ENCODE results near the gene CAPNS2.

The CAPNS2 gene

DNA sequence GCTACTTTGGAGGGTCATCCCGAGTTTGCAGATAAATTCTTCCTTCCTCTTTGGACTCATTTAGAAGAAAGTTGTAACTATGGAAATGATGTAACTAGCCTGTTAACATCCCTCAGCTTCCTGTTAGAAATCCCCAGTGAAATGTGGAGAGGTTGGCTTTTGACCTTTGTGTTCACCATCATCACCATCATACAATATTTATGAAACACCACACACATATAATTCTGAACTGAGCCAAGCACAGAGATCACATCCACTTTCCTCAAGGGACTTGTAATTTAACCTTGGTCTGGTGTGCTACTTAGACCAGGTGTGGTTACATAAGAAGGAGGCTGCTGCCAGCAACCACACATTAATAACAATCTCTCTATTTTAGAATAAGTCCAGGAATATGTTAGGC lies 2.5 kb downstream of the CAPNS2 start:
- Histone ChIP-seq H2AK5ac (ENCODE audit: low read length, severe bottlenecking) (no peak overlapping the region), H2BK120ac (ENCODE audit: low read depth, low read length) (no peak overlapping the region), H3K36me3 (ENCODE audit: control insufficient read depth in 1 of 2, insufficient read depth in 2 of 2, low read depth in 1 of 2, low read length in 2 of 2) (peaks cover 0 to 10% of the 10 kb centered on the region in 2 experiments), H3K4me2 (ENCODE audit: low read length, poor library complexity, severe bottlenecking) (no peak overlapping the region), H3K4me3 (ENCODE audit: insufficient read depth in 1 of 2, low read depth in 1 of 2, low read length in 2 of 2) (no peak overlapping the region), H3K14ac (ENCODE audit: low read length in 2 of 2) (no peak overlapping the region), H2BK12ac (ENCODE audit: low read length in 2 of 2) (no peak overlapping the region), H3K27ac (ENCODE audit: low read length, poor library complexity, severe bottlenecking) (no peak overlapping the region), H3K18ac (ENCODE audit: low read depth in 1 of 2, low read length in 2 of 2) (no peak overlapping the region), H4K91ac (ENCODE audit: low read length) (no peak overlapping the region), H3K4ac (ENCODE audit: low read depth in 1 of 2, low read length in 2 of 2) (no peak overlapping the region), H2BK5ac (ENCODE audit: low read depth, low read length, poor library complexity, severe bottlenecking) (no peak overlapping the region), H3K9me3 (ENCODE audit: control insufficient read depth, low read length) (no peaks in the 10 kb centered on the region), H3K4me1 (ENCODE audit: control insufficient read depth, insufficient read depth, low read depth, low read length) (no peaks in the 10 kb centered on the region), H2AFZ (ENCODE audit: low read depth, low read length) (no peak overlapping the region), H3K79me1 (replicated peaks; ENCODE audit: low read length, poor library complexity, severe bottlenecking) (no peaks in the 10 kb centered on the region), H3K27me3 (ENCODE audit: control insufficient read depth in 1 of 2, insufficient read depth in 1 of 2, low read length in 2 of 2) (peaks cover 0 to 6% of the 10 kb centered on the region in 2 experiments), H4K8ac (ENCODE audit: low read length) (no peak overlapping the region), H2BK15ac (ENCODE audit: low read depth, poor library complexity, severe bottlenecking) (no peak overlapping the region), H3K9ac (ENCODE audit: low read length) (no peak overlapping the region), H3K23ac (ENCODE audit: low read length in 2 of 2) (no peak overlapping the region)
- WGBS: no CpG with 5 or more reads among the region's 1 CpG
- DNase-seq: no peak

DNA sequence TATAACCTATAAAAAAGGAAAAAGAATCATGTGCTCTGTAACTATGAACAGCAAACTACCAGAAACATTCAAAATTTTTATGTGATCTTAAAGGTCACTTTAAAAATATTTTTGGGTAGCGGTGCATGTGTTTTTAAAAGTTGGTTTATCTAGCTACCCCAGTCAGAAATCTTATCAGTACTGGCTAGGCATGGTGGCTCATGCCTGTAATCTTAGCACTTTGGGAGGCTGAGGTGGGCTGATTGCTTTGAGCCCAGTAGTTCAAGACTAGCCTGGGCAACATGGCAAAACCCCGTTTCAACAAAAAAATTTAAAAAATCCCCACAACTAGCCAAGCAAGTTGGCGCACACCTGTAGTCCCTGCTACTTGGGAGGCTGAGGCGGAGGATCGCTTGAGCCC lies 3.7 kb downstream of the CAPNS2 start:
- Histone ChIP-seq H3K4me1 (ENCODE audit: control insufficient read depth, insufficient read depth, low read depth, low read length) (no peaks in the 10 kb centered on the region), H3K4ac (ENCODE audit: low read depth in 1 of 2, low read length in 2 of 2) (no peak overlapping the region), H4K8ac (ENCODE audit: low read length) (no peak overlapping the region), H3K14ac (ENCODE audit: low read length in 2 of 2) (no peak overlapping the region), H3K9ac (ENCODE audit: low read length) (no peak overlapping the region), H3K4me3 (ENCODE audit: insufficient read depth in 1 of 2, low read depth in 1 of 2, low read length in 2 of 2) (no peak overlapping the region), H3K18ac (ENCODE audit: low read depth in 1 of 2, low read length in 2 of 2) (peak overlapping the region in 1 of 2 experiments; percentile 24), H2BK5ac (ENCODE audit: low read depth, low read length, poor library complexity, severe bottlenecking) (no peak overlapping the region), H2BK120ac (ENCODE audit: low read depth, low read length) (no peak overlapping the region), H2AFZ (ENCODE audit: low read depth, low read length) (no peak overlapping the region), H2BK15ac (ENCODE audit: low read depth, poor library complexity, severe bottlenecking) (no peak overlapping the region), H3K79me1 (replicated peaks; ENCODE audit: low read length, poor library complexity, severe bottlenecking) (no peaks in the 10 kb centered on the region), H3K27ac (ENCODE audit: low read length, poor library complexity, severe bottlenecking) (no peak overlapping the region), H3K23ac (ENCODE audit: low read length in 2 of 2) (no peak overlapping the region), H3K27me3 (ENCODE audit: control insufficient read depth in 1 of 2, insufficient read depth in 1 of 2, low read length in 2 of 2) (peaks cover 0 to 6% of the 10 kb centered on the region in 2 experiments), H2BK12ac (ENCODE audit: low read length in 2 of 2) (no peak overlapping the region), H3K4me2 (ENCODE audit: low read length, poor library complexity, severe bottlenecking) (no peak overlapping the region), H3K36me3 (ENCODE audit: control insufficient read depth in 1 of 2, insufficient read depth in 2 of 2, low read depth in 1 of 2, low read length in 2 of 2) (peaks cover 0 to 19% of the 10 kb centered on the region in 2 experiments), H4K91ac (ENCODE audit: low read length) (no peak overlapping the region), H2AK5ac (ENCODE audit: low read length, severe bottlenecking) (no peak overlapping the region), H3K9me3 (ENCODE audit: control insufficient read depth, low read length) (no peaks in the 10 kb centered on the region)
- no peak for DNase-seq
- WGBS: 85% methylated on average over 2 of the region's 5 CpGs

DNA sequence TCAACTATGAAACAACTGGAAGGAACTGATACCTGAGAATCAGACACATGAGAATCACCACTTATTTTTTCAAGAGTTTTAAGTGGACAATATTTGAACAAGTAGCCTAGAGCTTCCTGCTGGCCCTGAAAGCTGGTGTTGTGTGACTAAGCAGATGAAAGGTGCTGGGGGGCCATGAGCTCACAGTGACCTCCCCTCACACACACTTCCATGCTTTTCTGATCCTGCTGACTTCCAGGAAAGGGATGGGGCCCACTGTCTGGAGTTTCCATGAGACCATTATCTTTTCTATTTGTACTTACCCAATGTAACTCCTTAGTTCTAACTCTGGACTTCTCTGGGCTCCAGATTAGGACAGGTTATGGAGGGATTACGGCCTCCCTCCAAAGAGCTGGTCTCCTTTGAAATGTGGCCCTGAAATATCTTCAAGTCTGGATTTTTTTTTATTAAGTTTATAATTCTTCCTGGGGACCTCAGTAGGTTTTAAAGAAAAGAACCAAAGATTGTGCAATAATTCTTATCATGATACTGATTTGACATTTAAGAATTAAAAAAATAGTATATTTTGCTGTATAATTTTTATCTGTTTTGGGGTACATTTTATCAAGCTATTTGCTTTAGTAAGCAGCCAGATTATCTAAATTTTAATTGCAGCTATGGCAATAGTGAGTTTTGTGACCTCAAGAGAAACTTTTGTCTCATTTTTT lies 4.9 kb downstream of the CAPNS2 start:
- Histone ChIP-seq H3K4me1 (ENCODE audit: control insufficient read depth, insufficient read depth, low read depth, low read length) (no peaks in the 10 kb centered on the region), H3K23ac (ENCODE audit: low read length in 2 of 2) (no peak overlapping the region), H3K79me1 (replicated peaks; ENCODE audit: low read length, poor library complexity, severe bottlenecking) (no peaks in the 10 kb centered on the region), H3K18ac (ENCODE audit: low read depth in 1 of 2, low read length in 2 of 2) (peak overlapping the region in 1 of 2 experiments; percentile 73), H4K91ac (ENCODE audit: low read length) (no peak overlapping the region), H3K4ac (ENCODE audit: low read depth in 1 of 2, low read length in 2 of 2) (no peak overlapping the region), H3K14ac (ENCODE audit: low read length in 2 of 2) (peak overlapping the region in 1 of 2 experiments; percentile 75), H2BK120ac (ENCODE audit: low read depth, low read length) (no peak overlapping the region), H3K9ac (ENCODE audit: low read length) (no peak overlapping the region), H2BK15ac (ENCODE audit: low read depth, poor library complexity, severe bottlenecking) (no peak overlapping the region), H2BK12ac (ENCODE audit: low read length in 2 of 2) (peak overlapping the region in 1 of 2 experiments; percentile 63), H2AFZ (ENCODE audit: low read depth, low read length) (no peak overlapping the region), H3K9me3 (ENCODE audit: control insufficient read depth, low read length) (no peaks in the 10 kb centered on the region), H2AK5ac (ENCODE audit: low read length, severe bottlenecking) (no peak overlapping the region), H4K8ac (ENCODE audit: low read length) (no peak overlapping the region), H3K27me3 (ENCODE audit: control insufficient read depth in 1 of 2, insufficient read depth in 1 of 2, low read length in 2 of 2) (peaks cover 0 to 6% of the 10 kb centered on the region in 2 experiments), H3K36me3 (ENCODE audit: control insufficient read depth in 1 of 2, insufficient read depth in 2 of 2, low read depth in 1 of 2, low read length in 2 of 2) (peaks cover 0 to 26% of the 10 kb centered on the region in 2 experiments), H3K27ac (ENCODE audit: low read length, poor library complexity, severe bottlenecking) (no peak overlapping the region), H3K4me3 (ENCODE audit: insufficient read depth in 1 of 2, low read depth in 1 of 2, low read length in 2 of 2) (no peak overlapping the region), H3K4me2 (ENCODE audit: low read length, poor library complexity, severe bottlenecking) (no peak overlapping the region), H2BK5ac (ENCODE audit: low read depth, low read length, poor library complexity, severe bottlenecking) (no peak overlapping the region)
- no CpG with 5 or more reads among the region's 1 CpG for WGBS
- no peak for DNase-seq

DNA sequence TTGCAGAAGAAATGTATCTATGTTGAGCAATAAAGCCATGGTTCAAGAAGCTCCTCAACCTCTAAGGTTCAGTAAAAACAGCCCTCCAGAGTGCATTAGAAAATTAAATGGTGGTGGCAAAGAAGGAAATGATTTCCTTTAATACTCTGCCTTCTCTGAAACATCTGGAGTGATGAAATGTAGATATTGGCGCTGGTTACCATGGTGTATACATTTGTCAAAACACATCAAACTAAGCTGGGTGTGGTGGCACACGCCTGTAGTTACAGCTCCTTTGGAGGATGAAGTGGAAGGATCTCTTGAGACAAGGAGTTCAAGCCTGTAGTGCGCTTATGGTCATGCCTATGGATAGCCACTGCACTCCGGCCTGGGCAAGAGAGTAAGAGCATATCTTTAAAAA lies 6.0 kb downstream of the CAPNS2 start:
- H3K18ac ChIP-seq (ENCODE audit: low read depth in 1 of 2, low read length in 2 of 2): no peak overlapping the region
- H3K9ac ChIP-seq (ENCODE audit: low read length): no peak overlapping the region
- whole genome bisulfite sequencing: 88% methylated on average over 2 of the region's 4 CpGs
- no peak overlapping the region for H3K4me3 ChIP-seq (ENCODE audit: insufficient read depth in 1 of 2, low read depth in 1 of 2, low read length in 2 of 2)
- H3K4ac ChIP-seq (ENCODE audit: low read depth in 1 of 2, low read length in 2 of 2): no peak overlapping the region
- no peak overlapping the region for H2AFZ ChIP-seq (ENCODE audit: low read depth, low read length)
- no peak overlapping the region for H2BK15ac ChIP-seq (ENCODE audit: low read depth, poor library complexity, severe bottlenecking)
- H2BK12ac ChIP-seq (ENCODE audit: low read length in 2 of 2): no peak overlapping the region
- no peaks in the 10 kb centered on the region for H3K27me3 ChIP-seq (ENCODE audit: control insufficient read depth in 1 of 2, insufficient read depth in 1 of 2, low read length in 2 of 2)
- no peak overlapping the region for H3K4me2 ChIP-seq (ENCODE audit: low read length, poor library complexity, severe bottlenecking)
- no peak overlapping the region for H3K23ac ChIP-seq (ENCODE audit: low read length in 2 of 2)
- H3K36me3 ChIP-seq (ENCODE audit: control insufficient read depth in 1 of 2, insufficient read depth in 2 of 2, low read depth in 1 of 2, low read length in 2 of 2): peaks cover 0 to 27% of the 10 kb centered on the region in 2 experiments
- H3K27ac ChIP-seq (ENCODE audit: low read length, poor library complexity, severe bottlenecking): no peak overlapping the region
- H2BK120ac ChIP-seq (ENCODE audit: low read depth, low read length): no peak overlapping the region
- H3K79me1 ChIP-seq (replicated peaks; ENCODE audit: low read length, poor library complexity, severe bottlenecking): no peaks in the 10 kb centered on the region
- no peak overlapping the region for H2AK5ac ChIP-seq (ENCODE audit: low read length, severe bottlenecking)
- H3K14ac ChIP-seq (ENCODE audit: low read length in 2 of 2): no peak overlapping the region
- no peaks in the 10 kb centered on the region for H3K4me1 ChIP-seq (ENCODE audit: control insufficient read depth, insufficient read depth, low read depth, low read length)
- H2BK5ac ChIP-seq (ENCODE audit: low read depth, low read length, poor library complexity, severe bottlenecking): no peak overlapping the region
- H4K91ac ChIP-seq (ENCODE audit: low read length): no peak overlapping the region
- no peaks in the 10 kb centered on the region for H3K9me3 ChIP-seq (ENCODE audit: control insufficient read depth, low read length)
- DNase-seq: no peak
- H4K8ac ChIP-seq (ENCODE audit: low read length): no peak overlapping the region
